GM11168 (cell line): ENCODE data around the gene DCLRE1C.
"Not testable (repeated sequence)": the region's sequence is repeated elsewhere in the genome, so short reads cannot be mapped to it uniquely, and the experiment has no call there.

Source experiments
- in situ Hi-C: fragments of 300-500 bp; cut with MboI; formaldehyde crosslinking; loops from one replicate; pipeline ENCODE4 v1.12.0; 2022; ENCODE audit warnings: low sequenced_read_pairs; ENCODE audit not compliant: unreplicated experiment

Gene DCLRE1C

DNA sequence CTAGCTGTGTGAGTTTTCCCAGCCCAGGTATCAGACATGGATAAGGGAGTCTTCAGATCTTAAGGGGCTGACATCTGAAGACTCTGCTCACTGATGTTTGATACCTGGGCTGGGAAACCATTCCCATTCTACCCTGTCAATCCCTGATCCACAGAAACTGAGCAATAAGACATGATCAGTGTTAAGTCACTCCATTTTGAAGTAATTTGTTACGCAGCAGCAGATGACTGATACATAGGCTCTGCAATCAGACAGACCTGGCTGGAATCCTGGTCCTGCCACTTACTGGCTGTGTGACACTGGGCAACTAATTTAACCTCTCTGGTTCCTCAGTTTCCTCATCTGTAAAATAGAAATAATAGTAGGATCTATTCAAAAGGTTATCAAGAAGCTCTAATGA, 6.6 kb downstream of the DCLRE1C start:
- in situ Hi-C loops, result no loop called here

DNA sequence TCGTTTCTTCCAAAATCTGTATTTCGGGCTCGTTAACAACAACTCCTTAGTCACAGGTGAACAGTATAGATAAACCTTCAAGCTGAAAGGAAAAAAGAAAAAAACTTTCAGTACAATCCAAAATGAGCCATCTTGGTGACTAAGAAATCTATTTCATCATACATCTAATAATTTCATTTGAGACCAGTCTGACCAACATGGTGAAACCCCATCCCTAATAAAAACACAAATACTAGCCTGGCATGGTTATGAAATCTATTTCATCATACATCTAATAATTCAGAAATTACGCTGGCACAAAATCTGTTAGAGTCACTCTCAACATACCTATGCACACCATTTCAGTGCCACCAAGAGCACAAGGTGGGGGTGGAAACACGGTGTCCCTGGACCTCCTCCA, 8.8 kb downstream of the DCLRE1C start:
- in situ Hi-C loops, result no loop called here

DNA sequence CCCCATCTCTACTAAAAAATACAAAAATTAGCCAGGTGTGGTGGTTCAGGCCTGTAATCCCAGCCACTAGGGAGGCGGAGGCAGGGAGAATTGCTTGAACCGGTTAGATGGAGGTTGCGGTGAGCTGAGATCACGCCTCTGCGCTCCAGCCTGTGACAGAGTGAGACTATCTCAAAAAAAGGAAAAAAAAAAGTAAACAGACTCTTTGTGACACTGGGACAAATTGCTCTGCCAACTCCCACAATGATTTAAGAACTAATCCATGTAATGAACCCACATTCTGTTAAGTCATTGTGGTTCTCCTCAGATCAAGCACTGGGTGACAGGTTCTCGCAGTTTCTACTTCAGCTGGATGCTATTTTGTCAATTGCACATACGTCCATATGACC, 11.0 kb downstream of the DCLRE1C start:
- in situ Hi-C loops, result loop anchor here (5.0 kb wide), 1 partner anchor 79 kb away; no protein-coding TSS in a partner anchor

DNA sequence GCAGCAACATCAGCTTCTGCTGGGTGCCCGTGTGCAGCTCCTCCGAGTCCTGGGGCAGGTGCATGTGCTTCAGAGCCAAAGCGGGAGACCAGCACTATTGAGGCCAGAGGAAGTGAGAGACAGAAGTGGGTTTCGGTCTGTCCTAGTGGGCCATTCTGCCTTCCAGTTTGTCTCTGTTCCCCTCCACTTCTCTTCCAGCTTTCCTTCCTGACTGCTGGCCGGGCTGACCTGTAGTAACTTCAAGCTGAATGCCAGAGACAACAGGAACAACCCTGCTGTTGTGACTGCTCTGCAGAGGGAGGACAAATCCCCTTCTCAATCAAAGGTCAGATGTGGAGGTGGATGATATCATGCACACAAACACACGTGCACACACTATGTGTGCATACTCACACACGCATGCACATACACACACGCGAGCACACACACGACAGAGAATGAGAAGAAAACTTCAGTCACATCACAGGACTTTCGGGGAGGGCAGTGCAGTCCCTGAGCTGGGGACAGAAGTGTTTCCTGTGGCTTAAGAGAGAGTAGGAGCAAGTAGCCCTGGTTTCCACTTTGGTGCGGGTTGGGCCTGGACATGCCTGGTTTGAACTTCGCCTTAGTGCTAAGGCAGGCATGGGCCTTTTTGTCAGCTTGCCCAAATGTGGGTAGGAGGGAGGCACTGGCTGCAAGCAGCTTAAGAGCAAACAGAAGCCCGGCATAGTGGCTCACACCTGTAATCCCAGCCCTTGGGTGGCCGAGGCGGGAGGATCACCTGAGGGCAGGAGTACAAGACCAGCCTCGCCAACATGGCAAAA, 11.5 kb downstream of the DCLRE1C start:
- in situ Hi-C loops, result loop anchor here (5.0 kb wide), 1 partner anchor 80 kb away; no protein-coding TSS in a partner anchor

DNA sequence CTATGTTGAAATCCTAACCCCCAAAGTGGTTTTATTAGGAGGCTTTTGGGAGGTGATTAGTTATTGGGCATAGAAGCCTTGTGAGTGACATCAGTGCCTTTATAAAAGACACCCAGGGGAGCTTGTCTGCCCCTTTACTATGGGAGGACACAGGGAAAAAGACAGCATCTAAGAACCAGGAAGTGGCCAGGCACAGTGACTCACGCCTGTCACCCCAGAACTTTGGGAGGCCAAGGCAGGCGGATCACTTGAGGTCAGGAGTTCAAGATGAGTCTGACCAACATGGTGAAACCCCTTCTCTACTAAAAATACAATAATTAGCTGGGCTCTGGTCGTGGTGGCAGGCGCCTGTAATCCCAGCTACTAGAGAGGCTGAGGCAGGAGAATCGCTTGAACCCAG, 14.9 kb downstream of the DCLRE1C start:
- in situ Hi-C loops, result not testable (repeated sequence)

DNA sequence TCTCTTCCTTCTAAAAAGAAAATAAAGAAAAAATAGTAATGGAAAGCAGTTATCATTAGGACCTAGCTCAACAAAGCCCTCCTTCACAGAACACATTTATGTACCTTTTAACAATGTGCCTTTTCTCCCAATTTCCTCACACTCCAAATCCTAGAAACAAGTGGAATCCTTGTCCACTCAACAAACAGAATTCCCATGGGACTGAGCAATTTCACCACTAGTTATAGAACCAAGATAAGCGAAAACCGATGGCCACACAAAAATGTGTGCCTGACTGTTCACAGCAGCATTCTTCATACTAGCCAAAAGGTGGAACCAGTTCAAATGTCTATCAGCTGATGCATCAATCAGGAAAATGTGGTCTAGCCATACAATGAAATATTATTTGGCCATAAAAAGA, 17.3 kb downstream of the DCLRE1C start:
- in situ Hi-C loops, result no loop called here

DNA sequence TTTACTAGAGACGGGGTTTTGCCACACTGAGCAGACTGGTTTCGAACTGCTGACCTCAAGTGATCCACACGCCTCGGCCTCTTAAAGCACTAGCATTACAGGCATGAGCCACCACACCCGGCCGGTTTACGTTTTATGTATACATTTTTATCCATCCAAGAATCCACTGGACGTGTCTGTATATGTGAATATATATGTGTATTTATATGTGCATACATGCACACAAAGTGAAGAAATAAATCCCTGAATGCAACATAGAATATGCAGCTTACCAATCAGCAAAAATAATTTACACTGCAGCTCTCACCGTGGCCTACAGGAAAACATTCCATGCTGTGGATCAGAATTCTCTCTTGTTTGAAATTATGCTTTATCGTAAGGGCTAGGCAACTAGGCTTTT, 23.3 kb downstream of the DCLRE1C start:
- in situ Hi-C loops, result no loop called here

DNA sequence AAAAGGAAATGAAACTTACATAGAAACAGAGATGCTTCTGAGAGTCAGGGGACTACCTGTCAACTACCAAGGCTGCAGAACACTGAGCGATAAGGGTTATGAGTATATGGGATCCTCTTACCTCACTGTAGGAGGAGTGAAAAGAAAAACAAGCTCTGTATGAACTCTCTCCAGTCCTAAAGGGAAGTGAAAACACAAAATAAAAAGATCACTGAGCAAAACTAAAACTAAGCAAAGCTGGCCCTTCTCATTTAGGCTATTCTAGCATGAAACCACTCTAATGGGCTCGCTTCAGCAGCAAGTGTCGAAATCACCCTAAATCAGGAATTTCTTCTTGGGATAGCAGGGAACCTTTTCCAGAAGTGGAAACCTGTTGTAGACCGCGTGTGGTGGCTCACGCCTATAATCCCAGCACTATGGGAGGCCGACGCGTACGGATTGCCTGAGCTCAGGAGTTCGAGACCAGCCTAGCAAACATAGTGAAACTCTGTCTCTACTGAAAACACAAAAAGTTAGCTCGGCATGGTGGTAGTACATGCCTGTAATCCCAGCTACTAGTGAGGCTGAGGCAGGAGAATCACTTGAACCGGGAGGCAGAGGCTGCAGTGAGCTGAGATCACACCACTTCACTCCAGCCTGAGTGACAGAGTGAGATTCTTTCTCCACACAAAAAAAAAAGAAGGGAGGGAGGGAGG, 27.0 kb downstream of the DCLRE1C start:
- in situ Hi-C loops, result no loop called here

DNA sequence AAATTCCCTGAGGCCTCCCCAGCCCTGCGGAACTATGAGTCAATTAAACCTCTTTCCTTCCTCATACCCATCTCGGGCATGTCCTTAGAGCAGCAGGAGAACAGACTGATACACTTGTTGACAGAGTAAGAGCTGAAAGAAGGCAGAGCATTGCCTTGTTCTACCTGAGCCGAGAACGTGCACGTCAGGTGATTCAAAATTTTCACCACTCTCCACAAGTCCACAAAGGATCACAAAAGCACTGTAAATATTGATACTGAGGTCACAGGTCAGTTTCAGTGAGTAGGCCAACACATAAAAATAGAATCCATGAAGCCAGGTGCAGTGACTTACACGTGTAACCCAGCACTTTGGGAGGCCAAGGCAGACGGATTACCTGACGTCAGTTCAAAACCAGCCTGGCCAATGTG, 27.8 kb downstream of the DCLRE1C start:
- in situ Hi-C loops, result no loop called here

DNA sequence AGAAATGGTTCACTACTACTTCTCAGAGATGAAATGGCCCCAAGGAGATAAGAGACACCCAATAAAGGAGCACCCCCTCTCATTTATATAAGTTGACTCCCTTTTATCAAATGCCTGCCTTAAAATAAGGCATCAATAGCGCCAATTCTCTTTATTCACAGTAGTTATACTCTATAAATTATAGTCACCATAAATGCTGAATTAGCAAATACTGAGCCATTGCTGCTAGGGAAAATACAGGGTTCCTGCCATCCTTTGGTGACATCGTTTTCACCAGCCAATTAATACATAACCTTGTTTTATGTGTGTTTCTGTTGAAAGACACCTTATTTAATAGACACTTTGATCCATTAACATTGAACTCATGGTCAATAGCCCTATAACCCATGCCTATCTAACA, 28.6 kb downstream of the DCLRE1C start:
- in situ Hi-C loops, result no loop called here

DNA sequence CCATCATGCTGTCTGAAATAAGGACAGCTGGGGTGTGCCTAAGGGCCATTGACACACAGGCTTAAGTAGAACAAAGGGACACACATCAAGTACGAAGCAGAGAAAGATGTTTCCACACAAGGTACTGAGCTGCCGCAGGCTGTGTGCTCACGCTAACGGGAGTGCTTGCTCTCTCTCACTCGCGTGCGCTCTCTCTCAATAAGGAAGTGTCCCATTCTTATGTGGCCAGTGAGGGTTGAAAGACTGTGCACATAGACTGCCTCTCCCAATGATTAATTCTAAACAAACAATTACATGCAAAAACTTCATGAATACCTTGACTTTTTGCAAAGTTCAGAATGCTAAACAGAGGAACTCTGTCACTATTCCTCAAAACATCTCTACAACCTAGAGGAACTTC, 29.9 kb downstream of the DCLRE1C start:
- in situ Hi-C loops, result no loop called here

DNA sequence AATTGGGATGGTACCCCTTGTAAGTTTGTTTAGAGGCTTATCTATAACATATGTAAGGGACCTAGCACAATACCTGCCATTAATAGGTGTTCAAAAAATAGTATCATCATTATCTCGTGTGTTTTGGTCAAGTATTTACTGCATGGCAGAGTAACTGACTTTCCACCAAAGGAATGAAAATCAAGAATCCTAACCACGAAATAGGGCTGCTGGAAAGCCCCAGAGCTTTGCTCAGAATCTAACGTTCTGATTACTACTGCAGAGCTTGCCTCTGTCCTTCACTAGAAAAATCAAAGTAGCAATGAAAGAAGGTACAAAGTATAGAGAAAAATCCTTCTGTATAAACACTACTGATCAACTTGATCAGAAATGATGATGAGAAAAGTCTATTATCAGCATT, 34.9 kb downstream of the DCLRE1C start:
- in situ Hi-C loops, result no loop called here

DNA sequence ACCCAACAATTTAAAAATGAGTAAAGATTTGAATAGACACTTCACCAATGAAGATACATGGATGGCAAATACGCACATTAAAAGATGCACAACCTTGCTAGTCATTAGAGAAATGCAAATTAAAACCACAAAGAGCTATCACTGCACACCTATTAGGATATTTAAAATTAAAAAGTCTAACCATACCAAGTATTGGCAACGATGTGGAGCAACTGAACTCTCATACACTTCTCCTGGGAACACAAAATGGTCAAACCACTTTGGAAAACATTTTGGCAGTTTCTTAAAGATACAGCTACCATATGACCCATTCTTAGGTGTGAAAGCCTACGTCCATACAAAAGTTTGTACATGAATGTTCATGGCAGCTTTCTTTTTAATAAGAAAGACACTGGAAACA, 36.1 kb downstream of the DCLRE1C start:
- in situ Hi-C loops, result no loop called here

DNA sequence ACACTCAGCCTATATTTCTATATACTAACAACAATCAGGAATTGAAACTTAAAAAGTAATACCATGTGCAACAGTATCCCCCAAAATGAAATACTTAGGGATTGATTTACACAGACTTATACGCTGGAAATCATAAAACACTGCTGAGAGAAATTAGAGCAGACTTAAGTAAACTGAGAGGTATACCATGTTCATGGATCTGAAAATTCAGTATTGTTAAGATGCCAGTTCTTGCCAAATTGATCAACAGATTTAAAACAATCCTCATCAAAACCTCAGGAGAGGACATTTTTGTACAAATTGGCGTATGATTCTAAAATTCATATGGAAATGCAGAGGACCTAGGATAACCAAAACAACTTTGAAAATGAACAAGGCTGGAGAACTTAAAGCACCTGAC, 37.3 kb downstream of the DCLRE1C start:
- in situ Hi-C loops, result no loop called here

DNA sequence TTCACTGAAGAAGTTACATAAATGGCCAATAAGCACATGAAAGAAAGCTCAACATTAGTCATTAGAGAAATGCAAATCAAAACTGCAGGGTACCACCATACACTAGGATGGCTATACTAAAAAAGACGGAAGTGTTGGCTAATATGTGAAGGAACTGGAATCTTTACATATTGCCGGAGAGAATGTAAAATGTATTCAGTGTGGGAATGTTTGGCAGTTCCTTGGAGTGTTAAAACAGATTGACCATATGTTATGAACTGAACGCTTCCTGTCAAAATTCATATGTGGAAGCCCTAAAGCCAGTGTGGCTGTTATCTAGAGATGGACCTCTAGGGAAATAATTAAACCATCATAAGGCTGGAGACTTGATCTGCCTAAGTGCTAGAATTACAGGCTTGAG, 42.1 kb downstream of the DCLRE1C start:
- in situ Hi-C loops, result no loop called here

DNA sequence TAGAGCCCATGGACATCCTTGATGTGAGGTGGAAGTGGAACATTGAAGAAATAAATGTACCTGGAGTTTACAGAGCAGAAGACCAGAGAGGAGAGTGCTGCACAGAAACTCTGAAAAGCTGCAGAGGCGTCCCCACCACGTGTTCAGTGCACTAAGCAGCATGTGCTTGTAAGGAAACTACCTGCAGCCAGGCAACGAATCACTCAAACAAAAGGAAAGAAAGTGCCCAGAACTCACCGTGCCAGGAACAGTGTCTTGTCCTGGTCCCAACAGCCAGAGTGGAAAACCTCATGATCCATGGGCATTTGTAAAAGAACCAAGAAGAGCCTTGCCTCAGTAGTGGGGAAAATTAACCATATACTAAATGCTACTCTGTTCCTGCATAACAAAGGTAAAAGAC, 42.9 kb downstream of the DCLRE1C start:
- in situ Hi-C loops, result no loop called here

DNA sequence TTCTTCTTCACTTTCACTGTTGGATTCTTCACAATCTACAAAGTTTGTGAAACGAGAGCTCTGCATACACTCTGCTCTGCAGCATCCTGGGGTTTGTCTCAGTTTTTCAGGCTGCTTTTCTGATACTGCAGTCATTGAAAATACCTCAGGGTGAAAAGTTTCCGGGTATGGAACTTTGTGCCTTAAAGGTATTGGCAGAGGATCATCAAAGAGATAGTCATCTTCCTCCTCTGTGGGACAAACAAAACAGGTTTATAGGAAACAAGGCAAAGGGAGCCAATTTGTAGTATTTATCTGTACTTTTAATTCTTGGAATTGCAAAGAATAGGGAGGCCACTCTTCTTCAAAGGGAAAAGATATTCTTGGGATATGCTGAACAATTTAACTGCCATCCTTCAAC, 44.8 kb downstream of the DCLRE1C start:
- in situ Hi-C loops, result no loop called here

DNA sequence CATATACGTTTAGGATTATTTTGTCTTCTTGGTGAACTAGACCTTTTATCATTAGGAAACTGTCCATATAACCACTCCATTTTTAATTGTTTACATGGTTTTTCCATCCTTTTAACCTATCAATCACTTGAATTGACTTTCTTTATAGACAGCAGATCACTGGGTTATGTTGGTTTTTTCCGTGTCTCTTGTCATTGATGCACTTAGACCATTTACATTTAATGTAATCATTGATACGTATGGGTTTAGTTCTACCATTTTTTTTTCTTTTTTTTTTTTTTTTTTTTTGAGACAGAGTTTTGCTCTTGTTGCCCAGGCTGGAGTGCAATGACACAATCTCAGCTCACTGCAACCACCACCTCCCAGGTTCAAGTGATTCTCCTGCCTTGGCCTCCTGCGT, 46.3 kb downstream of the DCLRE1C start:
- in situ Hi-C loops, result not testable (repeated sequence)

DNA sequence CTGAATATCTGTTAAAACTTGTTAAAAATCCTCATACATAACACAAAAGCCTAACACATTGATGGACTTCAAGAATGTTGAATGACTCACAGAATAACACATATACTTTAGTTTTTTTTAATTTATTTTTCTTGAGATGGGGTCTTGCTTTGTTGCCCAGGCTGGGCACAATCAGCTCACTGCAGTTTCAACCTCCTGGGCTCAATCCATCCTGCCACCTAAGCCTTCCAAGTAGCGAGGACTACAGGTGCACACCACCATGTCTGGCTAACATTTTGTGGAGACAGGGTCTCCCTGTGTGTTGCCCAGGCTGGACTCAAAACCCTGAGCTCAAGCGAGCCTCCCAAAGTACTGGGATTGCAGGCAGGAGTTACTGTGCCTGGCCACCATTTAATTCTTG, 47.1 kb downstream of the DCLRE1C start:
- in situ Hi-C loops, result no loop called here

DNA sequence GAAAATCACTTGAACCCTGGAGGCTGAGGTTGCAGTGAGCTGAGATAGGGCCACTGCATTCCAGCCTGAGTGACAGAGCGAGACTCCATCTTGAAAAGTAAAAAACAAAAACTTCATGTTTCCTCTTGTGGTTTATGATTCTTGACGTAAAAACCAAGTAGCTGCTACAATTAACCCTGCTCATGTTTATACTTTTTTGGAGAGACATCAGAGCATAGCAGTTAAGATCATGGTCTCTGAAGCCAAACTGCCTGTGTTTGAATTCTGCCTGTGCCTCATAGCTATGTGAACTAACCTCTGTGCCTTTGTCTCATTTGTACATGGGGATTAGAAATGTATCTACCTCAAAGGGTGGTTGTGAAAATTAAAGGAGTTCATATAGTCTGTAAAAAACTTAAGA, 48.0 kb downstream of the DCLRE1C start:
- in situ Hi-C loops, result no loop called here

DNA sequence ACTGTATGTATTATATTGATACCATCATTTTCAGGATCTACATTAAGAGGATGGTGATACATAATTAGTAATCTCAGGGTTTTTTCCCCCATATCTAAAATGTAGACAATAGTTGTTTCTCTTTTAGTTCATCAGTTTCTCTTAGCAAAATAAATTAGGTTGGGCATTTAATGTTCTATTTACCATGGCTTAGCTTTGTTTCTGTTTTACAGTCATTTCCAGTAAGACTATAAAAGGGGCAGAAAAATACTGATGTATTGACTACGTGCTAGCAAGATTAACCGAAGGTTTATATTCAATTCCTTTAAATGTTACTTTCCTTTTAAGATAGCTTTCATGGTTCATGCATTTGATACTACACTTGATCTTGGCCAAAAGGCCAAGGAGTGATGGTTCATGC, 49.0 kb downstream of the DCLRE1C start:
- in situ Hi-C loops, result no loop called here

DNA sequence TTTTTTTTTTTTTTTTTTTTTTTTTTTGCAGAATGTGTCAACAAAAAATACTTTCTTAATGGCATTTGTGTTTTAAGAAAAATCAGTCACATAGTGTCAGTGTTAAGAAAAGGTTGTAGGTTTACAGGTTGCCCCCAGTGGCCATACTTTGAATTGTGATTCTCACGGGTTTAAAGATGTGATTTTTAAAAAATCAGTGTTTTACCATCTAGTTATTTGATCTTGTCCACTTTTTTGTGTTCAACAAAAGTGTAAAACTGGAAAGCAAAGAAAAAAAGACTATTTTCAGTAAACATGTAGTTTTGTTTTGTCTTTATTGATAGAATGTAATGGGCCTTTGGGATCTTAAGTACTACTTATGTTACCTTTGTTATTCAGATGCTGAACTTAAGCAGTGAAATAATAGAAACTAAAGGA, 49.6 kb downstream of the DCLRE1C start:
- in situ Hi-C loops, result no loop called here
